IPS DF 4.7 (cell line): ENCODE results near the gene GDPD4.

ENCODE experiments used
- DNase-seq: peaks from one replicate; pipeline ENCODE4 v3.0.0-alpha.2; 2013; ENCODE audit warnings: low spot score; ENCODE audit errors: extremely low read depth

GDPD4 gene

GRCh38 chr11:77191823-77192495, 109.5 kb downstream of the GDPD4 start:
- peak; percentile 82 for DNase-seq

- DNase-seq: no peak
Observed at GRCh38 chr11:77191429-77191822, 110.1 kb downstream of the GDPD4 start.

GRCh38 chr11:77190331-77191075, 111.0 kb downstream of the GDPD4 start:
- DNase-seq: no peak

GRCh38 chr11:77189588-77190210, 111.8 kb downstream of the GDPD4 start:
- DNase-seq: no peak

GRCh38 chr11:77188633-77189491, 112.6 kb downstream of the GDPD4 start:
- no peak for DNase-seq

GRCh38 chr11:77187776-77188632, 113.5 kb downstream of the GDPD4 start:
- DNase-seq: no peak

- DNase-seq: no peak
Observed at GRCh38 chr11:77187111-77187750, 114.3 kb downstream of the GDPD4 start.

- no peak for DNase-seq
Observed at GRCh38 chr11:77186302-77186701, 115.2 kb downstream of the GDPD4 start.

- no peak for DNase-seq
Observed at GRCh38 chr11:77184136-77184860, 117.2 kb downstream of the GDPD4 start.

GRCh38 chr11:77183431-77183984, 118.0 kb downstream of the GDPD4 start:
- DNase-seq: no peak

GRCh38 chr11:77182542-77183430, 118.7 kb downstream of the GDPD4 start:
- no peak for DNase-seq

GRCh38 chr11:77181799-77182541, 119.5 kb downstream of the GDPD4 start:
- no peak for DNase-seq

- no peak for DNase-seq
Observed at GRCh38 chr11:77181226-77181625, 120.3 kb downstream of the GDPD4 start.

- DNase-seq: no peak
Observed at GRCh38 chr11:77180346-77180745, 121.1 kb downstream of the GDPD4 start.

GRCh38 chr11:77179681-77180080, 121.8 kb downstream of the GDPD4 start:
- DNase-seq: no peak

GRCh38 chr11:77179048-77179447, 122.4 kb downstream of the GDPD4 start:
- DNase-seq: no peak

GRCh38 chr11:77178150-77178549, 123.3 kb downstream of the GDPD4 start:
- no peak for DNase-seq
